Coronary artery (tissue), 2 donors: Measurements from ENCODE around the gene DPYSL3.

Experiments
- DNase-seq: peaks from one replicate; pipeline ENCODE4 v3.0.0-alpha.2; 2017; ENCODE audit warnings: low spot score
- H3K27ac ChIP-seq, 2 donors: fragments of 200-600 bp; sonication (generic); one replicate each; pipeline ENCODE4 v1.5.1; 2016 to 2019
- H3K4me3 ChIP-seq: fragments of 200-600 bp; sonication (generic); 2 replicates; pipeline ENCODE4 v1.5.1; 2016; ENCODE audit warnings: mild to moderate bottlenecking, moderate library complexity
- CTCF ChIP-seq: fragments of 200-600 bp; sonication (generic); IDR thresholded peaks from one replicate; pipeline ENCODE4 v1.5.1; 2019; ENCODE audit warnings: antibody characterized with exemption

Gene DPYSL3

GRCh38 chr5:147406636-147407035 lies 103.2 kb downstream of the DPYSL3 start:
- Histone ChIP-seq H3K4me3 (no peak overlapping the region), H3K27ac (peak overlapping the region; percentile 94 to 95)
- DNase-seq: no peak
- no peak for TF ChIP-seq CTCF

DNA sequence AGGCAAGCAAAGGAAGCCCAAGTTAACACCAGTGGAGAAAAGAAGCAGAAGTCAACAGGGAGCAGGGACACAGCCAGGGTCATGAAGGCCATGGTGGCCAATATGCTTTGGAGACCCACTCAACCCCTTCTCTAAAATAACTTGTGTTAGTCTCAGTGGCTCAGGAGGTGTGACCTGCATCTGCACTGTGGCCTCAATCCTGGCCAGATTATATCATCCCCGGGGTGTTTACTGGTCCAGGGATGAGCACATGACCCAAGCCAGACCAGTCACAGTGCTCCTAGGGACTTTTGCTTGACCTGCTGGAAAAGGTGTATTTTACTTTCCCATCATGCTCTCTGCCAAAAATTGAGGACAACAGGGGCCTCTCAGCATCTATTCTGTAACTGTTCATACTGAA lies 105.2 kb downstream of the DPYSL3 start:
- H3K27ac ChIP-seq: peak overlapping the region; percentile 94 to 95
- no peak for TF ChIP-seq CTCF
- DNase-seq: no peak
- no peak overlapping the region for H3K4me3 ChIP-seq

- DNase-seq: peak; percentile 93
- no peak for TF ChIP-seq CTCF
- H3K27ac ChIP-seq: peak overlapping the region; percentile 94 to 95
- H3K4me3 ChIP-seq: peak overlapping the region; percentile 44
Measured at GRCh38 chr5:147403651-147404640, 105.9 kb downstream of the DPYSL3 start.

DNA sequence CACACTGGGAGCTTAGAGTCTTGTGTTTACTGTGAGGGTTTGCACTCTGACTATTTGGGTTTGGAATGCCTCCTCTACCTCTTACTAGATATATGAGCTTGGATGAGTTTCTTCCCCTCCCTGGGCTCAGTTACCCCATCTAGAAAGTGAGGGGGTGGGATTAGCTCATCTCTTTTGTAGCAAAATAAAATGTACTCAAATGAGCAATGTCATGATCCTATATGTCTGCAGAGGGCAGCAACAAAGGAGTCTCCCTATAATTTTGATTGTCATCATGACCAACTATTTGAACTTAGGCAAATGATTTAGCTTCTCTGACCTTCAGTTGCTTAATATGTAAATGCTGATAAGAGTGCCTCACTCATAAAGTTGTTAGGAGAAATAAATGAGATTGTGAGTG lies 109.0 kb downstream of the DPYSL3 start:
- no peak overlapping the region for H3K4me3 ChIP-seq
- H3K27ac ChIP-seq: peak overlapping the region; percentile 30 to 40
- DNase-seq: no peak
- no peak for TF ChIP-seq CTCF

GRCh38 chr5:147400126-147400809 lies 109.6 kb downstream of the DPYSL3 start:
- Histone ChIP-seq H3K4me3 (no peak overlapping the region), H3K27ac (peak overlapping the region in 1 of 2 donors; percentile 30)
- no peak for TF ChIP-seq CTCF
- no peak for DNase-seq

GRCh38 chr5:147398860-147399259 lies 111.0 kb downstream of the DPYSL3 start:
- H3K27ac ChIP-seq: no peak overlapping the region
- no peak for TF ChIP-seq CTCF

More at GRCh38 chr5:147398860-147399259, 111.0 kb downstream of the DPYSL3 start:
- no peak for DNase-seq
- H3K4me3 ChIP-seq: no peak overlapping the region
